ENCODE data around the gene NUDT3.
"Not testable (repeated sequence)": the region's sequence is repeated elsewhere in the genome, so short reads cannot be mapped to it uniquely, and the experiment has no call there.

Gene NUDT3

DNA sequence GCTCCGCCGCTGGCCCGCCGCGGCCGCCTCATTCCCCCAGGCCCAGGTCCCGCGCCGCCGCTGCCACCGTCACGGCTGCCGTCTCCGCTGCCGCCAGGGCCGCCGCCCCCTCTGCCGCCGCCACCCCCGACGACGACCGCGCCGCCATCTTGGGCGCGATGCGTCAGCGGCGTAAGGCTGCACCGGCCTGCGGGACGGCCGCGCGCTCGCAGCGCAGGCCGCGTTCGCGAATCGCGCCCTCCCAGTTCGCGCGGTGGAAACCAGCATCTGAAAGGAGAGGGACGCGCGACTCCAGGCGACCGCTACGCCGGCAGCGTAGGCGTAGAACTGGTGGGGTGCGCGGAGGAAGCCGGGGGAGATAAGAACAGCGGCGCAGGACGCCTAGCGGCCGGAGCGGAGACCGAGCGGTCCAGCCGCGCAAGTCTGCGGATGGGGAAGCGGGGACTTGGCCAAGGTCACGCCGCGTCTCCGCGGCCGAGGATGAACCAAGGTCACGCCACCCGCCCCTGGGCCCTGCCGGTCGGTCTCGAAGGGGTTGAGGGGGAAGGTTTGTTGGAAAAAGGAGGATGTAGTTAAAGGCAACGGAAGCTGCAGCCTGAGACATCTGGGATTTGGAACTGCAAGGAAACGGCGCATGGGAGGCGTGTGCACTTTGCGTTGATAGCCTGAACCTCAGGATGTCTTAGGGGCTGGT lies at the start of gene NUDT3:
NUDT3 (minus strand) TSS at position 173 of the 694 bp plus-strand sequence. CDS start 307 bp downstream, outside the sequence.
- FAIRE-seq = peak; percentile 39

DNA sequence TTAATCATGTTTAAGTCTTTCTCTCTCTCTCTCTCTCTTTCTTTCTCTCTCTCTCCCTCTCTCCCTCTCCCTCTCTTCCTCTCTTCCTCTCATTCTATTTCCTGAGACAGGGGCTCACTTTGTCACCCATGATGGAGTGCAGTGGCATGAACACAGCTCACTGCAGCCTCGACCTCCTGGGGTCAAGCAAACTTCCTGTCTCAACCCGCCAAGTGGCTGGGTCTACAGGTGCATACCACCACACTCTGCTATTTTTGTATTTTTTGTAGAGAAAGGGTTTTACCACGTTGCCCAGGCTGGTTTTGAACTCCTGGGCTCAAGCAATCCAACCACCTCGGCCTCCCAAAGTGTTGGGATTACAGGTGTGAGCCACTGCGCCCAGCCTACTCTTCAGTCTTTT lies 49.1 kb upstream of the NUDT3 start:
- FAIRE-seq = no peak

DNA sequence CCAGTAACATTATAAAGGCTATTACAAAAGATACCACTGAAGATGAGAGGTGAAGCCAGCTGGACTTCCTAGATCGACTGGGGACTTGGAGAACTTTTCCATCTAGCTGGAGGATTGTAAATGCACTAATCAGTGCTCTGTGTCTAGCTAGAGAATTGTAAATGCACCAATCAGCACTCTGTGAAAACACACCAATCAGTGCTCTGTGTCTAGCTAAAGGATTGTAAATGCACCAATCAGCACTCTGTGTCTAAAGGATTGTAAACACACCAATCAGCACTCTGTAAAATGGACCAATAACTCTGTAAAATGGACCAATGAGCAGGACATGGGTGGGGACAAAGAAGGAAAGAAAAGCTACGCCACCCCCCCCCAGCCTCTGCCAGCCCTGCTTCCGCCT lies 47.0 kb upstream of the NUDT3 start:
- FAIRE-seq = no peak

DNA sequence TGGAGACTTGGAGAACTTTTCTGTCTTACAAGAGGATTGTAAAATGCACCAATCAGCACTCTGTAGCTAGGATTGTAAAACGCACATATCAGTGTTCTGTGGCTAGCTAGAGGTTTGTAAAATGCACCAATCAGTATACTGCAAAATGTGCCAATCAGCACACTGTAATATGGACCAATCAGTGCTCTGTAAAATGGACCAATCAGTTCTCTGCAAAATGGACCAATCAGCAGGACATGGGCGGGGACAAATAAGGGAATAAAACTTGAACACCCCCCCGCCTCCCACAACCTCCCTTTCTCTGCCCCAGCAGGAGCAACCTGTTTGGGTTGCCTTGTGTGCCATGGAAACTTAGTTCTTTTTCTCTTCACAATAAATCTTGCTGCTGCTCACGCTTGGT lies 46.2 kb upstream of the NUDT3 start:
- no peak for FAIRE-seq

DNA sequence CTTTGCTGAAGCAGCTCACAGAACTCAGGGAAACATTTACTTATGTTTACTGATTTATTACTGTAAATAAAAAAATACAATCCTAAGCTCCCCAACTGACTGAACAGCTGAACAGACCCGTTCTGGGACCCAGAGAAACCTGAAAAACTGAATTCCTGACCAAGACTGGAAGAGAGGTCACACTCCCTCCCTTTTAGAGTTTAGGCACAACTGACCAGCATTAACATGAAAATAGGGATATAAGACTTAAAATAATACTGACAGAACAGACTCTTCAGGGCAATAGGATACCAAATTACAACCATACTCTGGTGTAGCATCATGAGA lies 45.1 kb upstream of the NUDT3 start:
- no peak for FAIRE-seq

DNA sequence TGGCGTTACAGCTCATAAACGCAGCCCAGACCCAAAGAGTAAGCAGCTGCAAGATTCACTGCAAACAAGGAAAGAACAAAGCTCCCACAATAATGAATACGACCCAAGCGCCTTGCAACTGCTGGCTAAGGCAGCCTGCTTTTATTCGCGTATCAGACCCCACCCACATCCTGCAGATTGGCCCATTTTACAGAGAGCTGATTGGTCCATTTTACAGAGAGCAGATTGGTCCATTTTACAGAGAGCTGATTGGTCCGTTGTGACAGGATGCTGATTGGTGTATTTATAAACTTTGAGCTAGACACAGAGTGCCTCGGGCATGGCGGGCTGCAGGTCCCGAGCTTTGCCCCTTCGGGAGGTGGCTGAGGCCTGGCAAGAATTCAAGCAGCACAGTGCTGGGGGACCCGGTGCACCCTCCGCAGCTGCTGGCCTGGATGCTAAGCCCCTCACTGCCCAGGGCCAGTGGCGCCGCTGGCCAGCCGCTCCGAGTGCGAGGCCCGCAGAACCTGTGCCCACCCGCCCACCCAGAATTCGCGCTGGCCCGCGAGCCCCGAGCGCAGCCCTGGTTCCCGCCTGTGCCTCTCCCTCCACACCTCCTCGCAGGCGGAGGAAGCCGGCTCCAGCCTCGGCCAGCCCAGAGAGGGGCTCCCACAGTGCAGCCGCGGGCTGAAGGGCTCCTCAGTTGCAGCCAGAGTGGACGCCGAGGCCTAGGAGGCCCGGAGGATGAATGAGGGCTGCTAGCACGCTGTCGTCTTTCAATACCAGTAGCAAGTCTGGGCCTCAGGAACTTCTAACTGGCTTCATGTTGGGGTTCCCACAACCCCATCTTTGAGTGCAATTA lies 44.6 kb upstream of the NUDT3 start:
- no peak for FAIRE-seq

DNA sequence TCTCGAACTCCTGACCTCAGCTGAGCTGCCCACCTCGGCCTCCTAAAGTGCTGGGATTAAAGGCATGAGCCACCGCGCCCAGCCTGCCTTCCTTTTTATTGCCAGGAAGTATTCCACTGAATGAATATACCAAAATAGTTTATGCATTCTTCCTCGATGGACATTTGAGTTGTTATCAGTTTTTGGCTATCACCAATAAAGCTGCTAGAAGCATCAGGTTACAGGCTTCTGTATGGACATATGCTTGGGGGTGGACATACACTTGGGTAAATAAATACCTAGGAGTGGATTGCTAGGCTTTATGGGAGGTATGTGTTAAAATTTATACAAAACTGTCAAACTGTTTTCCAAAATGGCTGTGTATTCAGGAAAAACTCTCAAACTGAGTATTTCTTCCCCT lies 43.4 kb upstream of the NUDT3 start:
- no peak for FAIRE-seq

DNA sequence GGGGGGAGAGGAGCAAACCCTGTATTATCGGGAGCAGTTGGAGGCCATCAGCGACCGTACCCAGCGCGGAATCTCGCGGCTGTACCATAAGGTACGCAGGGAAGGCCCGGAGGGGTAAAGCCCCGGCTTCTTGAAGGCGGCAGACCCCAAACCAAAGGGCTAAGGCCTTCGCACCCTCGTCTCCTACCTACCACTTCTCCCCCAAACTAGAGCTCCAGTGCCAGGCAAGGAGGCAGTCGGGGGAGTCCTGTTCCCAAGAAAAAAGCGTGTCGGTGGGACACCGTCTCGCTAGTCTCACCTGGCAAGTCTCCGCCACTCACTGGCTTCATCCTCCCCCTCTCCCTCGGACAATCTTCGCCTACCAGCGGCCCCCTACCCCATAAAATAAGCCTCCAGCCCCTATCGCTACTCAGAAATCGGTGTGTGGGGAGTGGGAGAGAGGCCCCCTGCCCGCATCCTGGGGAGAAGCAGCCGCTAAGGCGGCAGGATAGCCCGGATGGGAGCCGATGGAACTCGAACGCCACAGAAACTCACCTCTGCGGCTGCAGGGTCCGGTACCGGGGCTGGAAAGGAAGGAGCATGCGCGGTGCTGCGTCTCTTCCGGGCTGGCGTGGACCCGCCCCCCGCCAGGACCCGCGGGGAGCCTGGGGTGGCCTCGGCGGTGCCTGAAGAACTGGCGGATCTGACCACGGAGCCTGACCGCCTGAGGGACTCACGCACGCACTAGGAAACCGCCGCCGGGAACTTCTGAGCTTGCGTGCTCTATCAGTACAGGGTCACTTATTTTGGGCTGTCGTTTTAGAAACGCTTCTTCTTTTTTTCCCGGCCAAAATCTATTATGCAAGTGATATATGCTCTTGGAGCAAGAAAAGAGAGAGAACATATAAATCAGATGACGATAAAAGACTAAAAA lies 33.3 kb upstream of the NUDT3 start, which contains the start of gene RPS10:
RPS10 (minus strand) TSS at position 572 of the 913 bp plus-strand sequence. CDS start 848 bp downstream, outside the sequence.
- peak; percentile 48 for FAIRE-seq

DNA sequence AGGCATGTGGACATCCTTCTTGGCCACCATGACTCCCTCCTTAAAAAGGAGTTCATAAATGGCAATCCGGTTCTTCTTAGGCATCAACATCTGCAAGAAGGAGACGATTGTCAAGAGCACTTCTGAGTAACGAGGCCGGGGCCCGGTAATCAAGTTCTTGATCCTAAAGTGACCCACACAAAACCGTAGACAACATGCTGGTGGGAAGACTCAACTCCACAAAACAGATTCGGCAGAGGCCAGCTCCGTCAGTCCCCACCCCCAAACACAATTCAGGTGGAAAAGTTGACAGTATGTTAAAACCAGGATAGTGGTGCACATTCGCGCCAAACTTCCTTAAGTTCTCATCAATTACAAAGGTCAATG lies 32.6 kb upstream of the NUDT3 start:
- no peak for FAIRE-seq

DNA sequence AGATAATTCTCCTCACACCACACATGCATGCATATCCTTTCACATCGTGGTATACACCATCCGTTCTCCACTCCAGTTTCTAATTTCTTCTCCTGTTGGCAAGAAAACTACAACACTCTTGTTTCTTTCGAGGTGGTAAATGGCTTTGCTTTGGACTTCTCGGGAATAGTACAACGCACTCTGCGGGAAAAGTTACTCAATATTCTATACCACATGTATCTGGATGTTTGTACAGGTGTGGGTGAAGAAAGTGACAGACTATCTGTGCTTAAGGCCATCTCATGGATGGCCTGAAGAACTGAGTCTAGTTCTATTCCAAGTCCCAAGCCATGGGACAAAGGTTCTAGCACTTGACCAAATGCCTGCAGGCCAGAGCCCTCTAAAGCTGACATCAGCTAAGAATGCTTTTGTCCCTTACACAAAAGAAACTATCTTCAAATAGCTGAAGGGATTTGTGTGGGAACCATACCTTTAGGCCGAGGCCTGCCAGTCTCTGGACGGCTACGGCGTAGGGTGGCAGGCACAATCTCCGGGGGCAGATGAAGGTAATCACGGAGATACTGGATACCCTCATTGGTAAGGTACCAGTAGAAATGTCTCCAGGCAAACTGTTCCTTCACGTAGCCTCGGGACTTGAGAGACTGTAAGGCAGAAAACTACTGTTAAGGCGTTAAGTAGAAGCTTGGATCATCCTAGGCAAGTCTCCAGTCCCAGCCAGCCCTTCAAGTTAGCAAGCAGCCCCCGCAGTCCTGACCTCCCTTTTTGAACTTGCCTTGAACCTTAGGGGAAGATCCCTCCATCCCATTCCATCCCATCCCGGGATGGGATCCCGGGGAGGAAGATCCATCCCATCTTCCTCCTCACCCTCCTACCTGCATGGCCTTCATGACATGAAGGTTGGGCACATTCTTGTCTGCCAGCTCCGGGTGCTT lies 32.0 kb upstream of the NUDT3 start:
- FAIRE-seq = no peak

DNA sequence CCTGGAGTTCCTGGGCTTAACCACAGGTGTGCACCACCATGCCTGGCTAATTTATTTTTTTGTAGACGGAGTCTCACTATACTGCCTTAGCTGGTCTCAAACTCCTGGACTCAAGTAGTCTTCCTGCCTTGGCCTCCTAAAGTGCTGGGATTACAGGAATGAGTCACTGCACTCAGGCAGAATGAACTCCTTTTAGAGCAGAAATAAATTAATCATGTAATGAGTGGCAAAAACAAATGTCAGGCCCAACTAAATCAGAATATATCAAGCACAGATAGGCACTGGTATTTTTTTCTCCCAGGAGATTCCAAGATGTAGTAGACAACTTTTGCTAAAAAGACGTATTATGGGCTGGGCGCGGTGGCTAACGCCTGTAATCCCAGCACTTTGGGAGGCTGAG lies 30.8 kb upstream of the NUDT3 start:
- no peak for FAIRE-seq

DNA sequence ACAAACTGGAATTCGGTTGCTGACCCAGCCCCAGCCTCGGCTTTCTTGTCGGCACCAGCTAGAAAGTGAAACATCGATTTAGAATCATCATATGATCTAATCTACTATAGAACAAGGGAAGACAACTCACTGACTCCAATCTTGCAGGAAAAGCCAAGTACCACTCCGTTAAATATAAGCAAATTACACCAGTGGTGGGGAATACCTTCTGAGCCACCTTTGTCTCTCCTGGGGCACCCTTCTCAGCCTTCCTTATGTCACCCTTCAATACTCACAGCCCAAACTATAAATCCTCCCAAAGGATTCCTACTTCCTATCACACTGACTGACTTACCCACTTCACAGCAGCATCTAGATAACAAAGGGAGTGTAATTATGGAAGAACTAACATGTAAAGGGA lies 25.9 kb upstream of the NUDT3 start:
- no peak for FAIRE-seq

DNA sequence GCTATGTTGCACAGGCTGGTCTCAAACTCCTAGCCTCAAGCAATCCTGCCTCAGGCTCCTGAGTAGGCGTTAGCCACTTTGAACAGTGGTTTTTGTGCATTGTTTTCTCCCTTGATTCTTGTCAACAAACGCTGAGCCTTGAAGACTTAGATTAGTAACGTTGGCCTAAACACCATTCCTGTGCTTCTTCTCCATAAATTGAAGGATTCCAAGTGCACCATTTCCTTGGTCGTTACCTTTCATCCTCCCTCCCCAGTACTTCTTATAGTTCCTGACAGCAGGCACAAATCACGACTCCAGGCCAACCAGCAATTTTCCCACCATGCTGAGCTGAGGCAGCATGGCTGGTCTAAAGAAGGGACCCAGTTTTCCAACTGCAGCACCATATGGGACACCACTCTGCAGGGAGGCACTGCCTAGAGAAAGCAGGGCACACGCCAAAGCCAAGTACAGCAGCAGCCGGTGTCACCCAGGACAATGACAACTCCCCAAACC lies 24.5 kb upstream of the NUDT3 start:
- FAIRE-seq = peak; percentile 51

DNA sequence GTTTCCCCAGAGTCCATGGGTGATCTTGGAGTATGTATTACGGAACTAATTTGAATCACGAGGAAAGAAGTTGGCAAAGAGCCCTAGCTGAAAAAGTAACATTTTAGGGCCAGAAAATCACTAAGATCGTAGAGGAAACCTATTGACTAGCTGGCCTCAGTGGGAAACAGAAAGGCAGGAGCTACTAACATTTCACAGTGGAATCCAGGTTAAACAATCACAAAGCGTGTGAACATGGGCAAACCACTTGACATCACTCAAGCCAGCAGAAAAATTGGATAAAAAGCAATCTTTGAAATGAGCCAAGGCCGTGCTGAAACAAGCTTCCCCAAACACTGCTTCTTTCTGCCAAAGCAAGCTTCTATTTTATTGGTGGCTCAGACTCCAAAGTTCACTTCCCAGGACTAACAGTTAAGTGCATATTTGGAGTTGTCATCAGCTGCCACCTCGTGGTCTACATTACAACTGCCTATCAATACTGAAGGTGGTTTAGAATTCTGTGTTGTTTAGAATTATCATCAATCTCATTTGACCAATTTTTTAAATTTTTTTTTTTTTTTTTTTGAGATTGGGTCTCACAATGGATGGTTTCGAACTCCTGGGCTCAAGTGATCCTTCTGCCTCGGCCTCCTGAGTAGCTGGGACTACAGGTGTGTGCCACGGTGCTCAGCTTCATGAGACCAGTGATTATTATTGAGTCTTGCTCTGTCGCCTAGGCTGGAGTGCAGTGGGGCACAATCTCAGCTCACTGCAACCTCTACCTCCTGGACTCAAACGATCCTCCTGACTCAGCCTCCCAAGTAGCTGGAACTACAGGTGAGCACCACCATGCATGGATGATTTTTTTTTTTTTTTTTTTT lies 22.8 kb upstream of the NUDT3 start:
- peak; percentile 98 for FAIRE-seq

DNA sequence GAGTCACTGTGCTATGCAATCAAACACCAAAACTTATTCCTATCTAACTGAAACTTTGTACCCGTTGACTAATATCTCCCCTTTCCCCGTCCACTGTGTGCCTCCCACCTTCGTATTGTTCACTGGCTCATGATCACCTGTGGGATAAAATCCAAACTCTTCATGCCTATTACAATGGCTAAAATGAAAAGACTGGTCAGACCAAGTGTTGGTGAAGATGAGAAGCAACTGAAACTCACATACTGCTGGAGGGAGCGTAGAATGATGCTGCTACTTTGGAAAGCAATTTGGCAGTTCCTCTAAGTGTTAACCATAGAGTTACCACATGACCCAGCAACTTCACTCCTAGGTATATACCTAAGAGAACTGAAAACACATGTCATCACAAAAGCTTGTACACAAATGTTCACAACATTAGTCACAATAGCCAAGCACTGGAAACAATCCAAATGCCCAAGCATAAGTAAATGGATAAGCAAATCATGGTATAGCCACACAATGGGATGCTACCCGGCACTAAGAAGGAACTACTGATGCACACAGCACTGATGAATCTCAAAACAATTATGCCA lies 20.3 kb upstream of the NUDT3 start:
- no peak for FAIRE-seq

DNA sequence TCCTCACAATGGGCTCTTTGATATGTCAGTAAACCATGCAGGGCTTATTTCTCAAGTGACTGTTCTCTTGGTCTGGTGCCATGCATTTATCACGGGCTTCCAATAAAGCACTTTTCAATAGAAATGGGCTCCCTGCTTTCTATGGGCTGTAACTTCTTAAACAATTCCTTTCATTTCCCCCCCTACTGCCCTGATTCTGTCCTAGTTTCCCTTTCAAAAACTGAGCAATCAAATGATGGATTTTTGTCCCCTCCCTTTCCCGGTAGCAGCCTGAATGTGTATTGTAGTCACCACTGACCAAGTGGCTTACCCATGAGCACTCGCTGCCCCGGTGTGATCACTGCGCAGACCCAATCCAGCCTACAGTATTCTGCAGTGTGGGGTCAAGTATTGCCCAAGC lies 19.5 kb upstream of the NUDT3 start:
- FAIRE-seq = no peak

DNA sequence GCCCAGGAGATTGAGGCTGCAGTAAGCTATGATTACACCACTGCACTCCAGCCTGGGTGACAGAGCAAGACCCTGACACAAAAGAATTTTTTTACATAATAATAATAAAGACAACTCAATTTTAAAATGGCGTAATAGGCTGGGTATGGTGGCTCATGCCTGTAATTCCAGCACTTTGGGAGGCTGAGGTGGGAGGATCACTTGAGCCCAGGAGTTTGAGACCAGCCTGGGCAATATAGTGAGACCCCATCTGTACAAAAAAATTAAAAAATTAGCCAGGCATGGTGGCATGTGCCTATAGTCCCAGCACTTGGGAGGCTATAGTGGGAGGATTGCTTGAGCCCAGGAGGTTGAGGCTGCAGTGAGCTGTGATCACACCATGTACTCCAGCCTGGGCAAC lies 15.4 kb upstream of the NUDT3 start:
- FAIRE-seq = not testable (repeated sequence)

DNA sequence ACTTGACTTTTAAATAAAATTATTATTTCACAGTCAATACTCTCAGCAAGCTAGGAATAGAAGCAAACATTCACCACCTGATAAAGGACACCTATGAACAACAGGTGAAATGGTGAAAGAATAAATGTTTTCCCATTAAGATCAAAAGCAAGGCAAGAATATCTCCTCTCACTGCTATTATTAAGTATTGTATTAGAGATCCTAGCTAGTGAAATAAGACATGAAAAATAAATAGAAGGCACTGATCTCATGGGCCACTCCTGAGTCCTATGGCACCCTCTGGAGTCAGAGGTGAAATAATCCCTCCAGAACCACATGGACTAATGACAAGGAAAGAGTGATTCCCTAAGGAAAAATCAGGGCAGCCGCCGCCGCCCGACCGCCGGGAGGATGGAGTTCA lies 4.0 kb upstream of the NUDT3 start:
- FAIRE-seq = no peak

DNA sequence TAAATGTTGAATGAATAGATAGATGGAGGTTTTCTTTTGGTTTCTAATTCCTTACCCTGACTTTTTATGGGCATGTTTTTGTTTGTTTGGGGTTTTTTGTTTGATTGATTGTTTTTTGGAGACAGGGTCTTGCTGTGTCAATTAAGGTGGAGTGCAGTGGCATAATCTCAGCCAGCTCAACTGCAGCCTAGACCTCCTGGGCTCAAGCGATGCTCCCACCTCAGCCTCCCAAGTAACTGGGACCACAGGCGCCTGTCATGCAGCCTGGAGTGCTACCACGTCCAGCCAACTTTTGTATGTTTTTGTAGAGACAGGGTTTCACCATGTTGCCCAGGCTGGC lies 1.5 kb upstream of the NUDT3 start:
- FAIRE-seq = no peak

DNA sequence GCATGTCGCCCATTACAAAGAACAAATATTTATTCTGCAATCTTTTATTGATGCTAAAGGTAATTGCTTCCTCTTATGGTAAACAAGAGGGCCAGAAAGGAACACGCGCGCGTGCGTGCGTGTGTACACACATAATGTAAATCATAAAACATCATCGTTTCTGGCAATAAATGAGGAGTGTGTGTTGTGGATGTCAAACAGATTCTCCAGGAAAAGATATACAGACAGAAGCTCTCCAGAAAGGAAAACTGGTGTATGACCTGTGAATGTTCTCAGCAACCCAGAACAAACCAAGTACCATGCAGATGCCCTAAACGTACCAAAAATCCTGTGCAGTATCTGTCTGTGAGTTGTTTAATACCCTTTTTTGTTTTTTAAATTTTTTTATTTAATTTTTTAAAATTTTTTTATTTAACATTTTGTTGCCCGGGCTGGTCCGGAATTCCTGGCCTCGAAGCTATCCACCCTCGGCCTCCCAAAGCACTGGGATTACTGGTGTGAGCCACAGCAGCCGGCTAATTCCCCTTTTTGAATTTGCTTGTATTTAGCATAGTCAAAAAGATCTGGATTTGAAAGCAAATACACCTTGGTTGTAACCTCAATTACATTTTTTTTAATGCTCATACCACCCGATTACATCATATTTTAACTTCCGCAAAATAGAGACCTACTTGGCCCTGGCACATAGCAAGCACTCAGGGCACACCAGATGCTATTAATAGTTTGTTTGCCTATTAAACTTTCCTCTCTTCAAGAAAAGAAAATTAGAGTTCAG lies 909 bp upstream of the NUDT3 start:
- FAIRE-seq = no peak
